ENCODE measurements around the gene TRIP4.
A peak's percentile ranks its signal among the peaks of the same experiment; 100 is the strongest.

Gene TRIP4

GRCh38 chr15:64430000-64430735, 42.5 kb downstream of the TRIP4 start:
- H3K4me3 ChIP-seq (ENCODE audit: low read length) = no peak overlapping the region
- H3K18ac ChIP-seq (ENCODE audit: low read length) = no peak overlapping the region
- H3K79me2 ChIP-seq (ENCODE audit: control insufficient read depth, insufficient read depth, low read length) = no peaks in the 10 kb centered on the region
- no peak overlapping the region for H3K23ac ChIP-seq (ENCODE audit: low read length)
- no peaks in the 10 kb centered on the region for H3K79me1 ChIP-seq (ENCODE audit: low read length)
- no peak overlapping the region for H4K8ac ChIP-seq (ENCODE audit: low read depth, low read length)
- WGBS (ENCODE audit: extremely low coverage, insufficient coverage, low lambda C conversion rate) = no CpG with 5 or more reads among the region's 3 CpGs
- H3K56ac ChIP-seq (ENCODE audit: low read length) = no peak overlapping the region
- H2BK15ac ChIP-seq (replicated peaks; ENCODE audit: low read depth) = no peak overlapping the region
- H2BK5ac ChIP-seq (ENCODE audit: low read length) = no peak overlapping the region
- H3K4me1 ChIP-seq (ENCODE audit: control insufficient read depth, low read depth, low read length) = peaks cover 5% of the 10 kb centered on the region
- no peak overlapping the region for H4K5ac ChIP-seq (ENCODE audit: low read length)
- no peak overlapping the region for H3K9ac ChIP-seq (ENCODE audit: low read length)
- no peak overlapping the region for H2BK120ac ChIP-seq (ENCODE audit: low read depth, low read length)
- H2AK5ac ChIP-seq (ENCODE audit: low read length) = no peak overlapping the region
- H3K4me2 ChIP-seq (ENCODE audit: low read length) = no peak overlapping the region
- H3K4ac ChIP-seq (ENCODE audit: low read depth, low read length) = no peak overlapping the region
- no peaks in the 10 kb centered on the region for H3K36me3 ChIP-seq (ENCODE audit: control insufficient read depth, insufficient read depth, low read length)
- DNase-seq = peak; percentile 94
- no peak overlapping the region for H3K27ac ChIP-seq (ENCODE audit: low read depth, low read length)
- H3K27me3 ChIP-seq (ENCODE audit: insufficient read depth, low read length, poor library complexity) = no peaks in the 10 kb centered on the region

GRCh38 chr15:64437982-64438381, 50.3 kb downstream of the TRIP4 start:
- no CpG with 5 or more reads among the region's 1 CpG for WGBS (ENCODE audit: extremely low coverage, insufficient coverage, low lambda C conversion rate)
- no peak for DNase-seq
- Histone ChIP-seq H2BK120ac (ENCODE audit: low read depth, low read length) (no peak overlapping the region), H2BK5ac (ENCODE audit: low read length) (no peak overlapping the region), H3K79me1 (ENCODE audit: low read length) (no peaks in the 10 kb centered on the region), H3K56ac (ENCODE audit: low read length) (no peak overlapping the region), H3K4me3 (ENCODE audit: low read length) (no peak overlapping the region), H3K18ac (ENCODE audit: low read length) (no peak overlapping the region), H2AK5ac (ENCODE audit: low read length) (no peak overlapping the region), H2BK15ac (replicated peaks; ENCODE audit: low read depth) (no peak overlapping the region), H3K79me2 (ENCODE audit: control insufficient read depth, insufficient read depth, low read length) (no peaks in the 10 kb centered on the region), H4K8ac (ENCODE audit: low read depth, low read length) (no peak overlapping the region), H3K36me3 (ENCODE audit: control insufficient read depth, insufficient read depth, low read length) (no peaks in the 10 kb centered on the region), H3K9ac (ENCODE audit: low read length) (no peak overlapping the region), H3K4me2 (ENCODE audit: low read length) (no peak overlapping the region), H3K4ac (ENCODE audit: low read depth, low read length) (no peak overlapping the region), H4K5ac (ENCODE audit: low read length) (no peak overlapping the region), H3K23ac (ENCODE audit: low read length) (no peak overlapping the region), H3K4me1 (ENCODE audit: control insufficient read depth, low read depth, low read length) (peaks cover 4% of the 10 kb centered on the region), H3K27me3 (ENCODE audit: insufficient read depth, low read length, poor library complexity) (no peaks in the 10 kb centered on the region), H3K27ac (ENCODE audit: low read depth, low read length) (no peak overlapping the region)

GRCh38 chr15:64438653-64439447, 51.2 kb downstream of the TRIP4 start:
- WGBS (ENCODE audit: extremely low coverage, insufficient coverage, low lambda C conversion rate) = no CpG with 5 or more reads among the region's 6 CpGs
- no peaks in the 10 kb centered on the region for H3K79me2 ChIP-seq (ENCODE audit: control insufficient read depth, insufficient read depth, low read length)
- peak overlapping the region; percentile 44 for H3K27ac ChIP-seq (ENCODE audit: low read depth, low read length)
- no peak overlapping the region for H3K9ac ChIP-seq (ENCODE audit: low read length)
- H4K8ac ChIP-seq (ENCODE audit: low read depth, low read length) = no peak overlapping the region
- DNase-seq = peak; percentile 60
- peaks cover 4% of the 10 kb centered on the region for H3K4me1 ChIP-seq (ENCODE audit: control insufficient read depth, low read depth, low read length)
- H3K4ac ChIP-seq (ENCODE audit: low read depth, low read length) = no peak overlapping the region
- no peak overlapping the region for H2BK120ac ChIP-seq (ENCODE audit: low read depth, low read length)
- H3K79me1 ChIP-seq (ENCODE audit: low read length) = no peaks in the 10 kb centered on the region
- no peak overlapping the region for H2BK15ac ChIP-seq (replicated peaks; ENCODE audit: low read depth)
- H3K56ac ChIP-seq (ENCODE audit: low read length) = no peak overlapping the region
- no peaks in the 10 kb centered on the region for H3K27me3 ChIP-seq (ENCODE audit: insufficient read depth, low read length, poor library complexity)
- peak overlapping the region; percentile 54 for H2BK5ac ChIP-seq (ENCODE audit: low read length)
- H3K23ac ChIP-seq (ENCODE audit: low read length) = no peak overlapping the region
- H4K5ac ChIP-seq (ENCODE audit: low read length) = no peak overlapping the region
- no peak overlapping the region for H3K4me2 ChIP-seq (ENCODE audit: low read length)
- H3K36me3 ChIP-seq (ENCODE audit: control insufficient read depth, insufficient read depth, low read length) = no peaks in the 10 kb centered on the region
- no peak overlapping the region for H3K18ac ChIP-seq (ENCODE audit: low read length)
- no peak overlapping the region for H3K4me3 ChIP-seq (ENCODE audit: low read length)
- no peak overlapping the region for H2AK5ac ChIP-seq (ENCODE audit: low read length)

GRCh38 chr15:64441852-64442251, 54.2 kb downstream of the TRIP4 start:
- H4K5ac ChIP-seq (ENCODE audit: low read length) = no peak overlapping the region
- H2BK120ac ChIP-seq (ENCODE audit: low read depth, low read length) = no peak overlapping the region
- H3K36me3 ChIP-seq (ENCODE audit: control insufficient read depth, insufficient read depth, low read length) = no peaks in the 10 kb centered on the region
- no peak overlapping the region for H3K23ac ChIP-seq (ENCODE audit: low read length)
- H3K27me3 ChIP-seq (ENCODE audit: insufficient read depth, low read length, poor library complexity) = no peaks in the 10 kb centered on the region
- H3K79me1 ChIP-seq (ENCODE audit: low read length) = no peaks in the 10 kb centered on the region
- H3K9ac ChIP-seq (ENCODE audit: low read length) = no peak overlapping the region
- no peak overlapping the region for H2AK5ac ChIP-seq (ENCODE audit: low read length)
- H2BK15ac ChIP-seq (replicated peaks; ENCODE audit: low read depth) = no peak overlapping the region
- H3K18ac ChIP-seq (ENCODE audit: low read length) = no peak overlapping the region
- no peak overlapping the region for H3K4me2 ChIP-seq (ENCODE audit: low read length)
- WGBS (ENCODE audit: extremely low coverage, insufficient coverage, low lambda C conversion rate) = no CpG with 5 or more reads among the region's 3 CpGs
- peaks cover 4% of the 10 kb centered on the region for H3K4me1 ChIP-seq (ENCODE audit: control insufficient read depth, low read depth, low read length)
- no peak overlapping the region for H3K56ac ChIP-seq (ENCODE audit: low read length)
- H3K27ac ChIP-seq (ENCODE audit: low read depth, low read length) = no peak overlapping the region
- no peak for DNase-seq
- no peaks in the 10 kb centered on the region for H3K79me2 ChIP-seq (ENCODE audit: control insufficient read depth, insufficient read depth, low read length)
- H2BK5ac ChIP-seq (ENCODE audit: low read length) = no peak overlapping the region
- H3K4ac ChIP-seq (ENCODE audit: low read depth, low read length) = no peak overlapping the region
- no peak overlapping the region for H3K4me3 ChIP-seq (ENCODE audit: low read length)
- H4K8ac ChIP-seq (ENCODE audit: low read depth, low read length) = no peak overlapping the region

- no peak overlapping the region for H3K23ac ChIP-seq (ENCODE audit: low read length)
- no peak overlapping the region for H4K8ac ChIP-seq (ENCODE audit: low read depth, low read length)
- no CpG with 5 or more reads among the region's 2 CpGs for WGBS (ENCODE audit: extremely low coverage, insufficient coverage, low lambda C conversion rate)
- no peak overlapping the region for H3K4ac ChIP-seq (ENCODE audit: low read depth, low read length)
- H3K36me3 ChIP-seq (ENCODE audit: control insufficient read depth, insufficient read depth, low read length) = no peaks in the 10 kb centered on the region
- H3K9ac ChIP-seq (ENCODE audit: low read length) = no peak overlapping the region
- H3K4me2 ChIP-seq (ENCODE audit: low read length) = no peak overlapping the region
- no peak overlapping the region for H3K56ac ChIP-seq (ENCODE audit: low read length)
- H4K5ac ChIP-seq (ENCODE audit: low read length) = no peak overlapping the region
- no peaks in the 10 kb centered on the region for H3K79me1 ChIP-seq (ENCODE audit: low read length)
- no peaks in the 10 kb centered on the region for H3K79me2 ChIP-seq (ENCODE audit: control insufficient read depth, insufficient read depth, low read length)
- no peaks in the 10 kb centered on the region for H3K27me3 ChIP-seq (ENCODE audit: insufficient read depth, low read length, poor library complexity)
- no peak for DNase-seq
- no peak overlapping the region for H3K4me3 ChIP-seq (ENCODE audit: low read length)
- no peak overlapping the region for H3K27ac ChIP-seq (ENCODE audit: low read depth, low read length)
- no peak overlapping the region for H2BK5ac ChIP-seq (ENCODE audit: low read length)
- no peak overlapping the region for H3K18ac ChIP-seq (ENCODE audit: low read length)
- H2BK120ac ChIP-seq (ENCODE audit: low read depth, low read length) = no peak overlapping the region
- peaks cover 4% of the 10 kb centered on the region for H3K4me1 ChIP-seq (ENCODE audit: control insufficient read depth, low read depth, low read length)
- no peak overlapping the region for H2BK15ac ChIP-seq (replicated peaks; ENCODE audit: low read depth)
- no peak overlapping the region for H2AK5ac ChIP-seq (ENCODE audit: low read length)
Measured at GRCh38 chr15:64443016-64443415, 55.4 kb downstream of the TRIP4 start.
